ENCODE data around the gene AHCYL2. TPM values are rescaled to one million over a fixed set of nuclear protein-coding genes. Genes with fewer than 3 reads are reported as not detected.
A peak's percentile ranks its signal among the peaks of the same experiment; 100 is the strongest.

Gene AHCYL2
- total RNA-seq, 1 experiment from 2014 or later: 25.6 TPM

DNA sequence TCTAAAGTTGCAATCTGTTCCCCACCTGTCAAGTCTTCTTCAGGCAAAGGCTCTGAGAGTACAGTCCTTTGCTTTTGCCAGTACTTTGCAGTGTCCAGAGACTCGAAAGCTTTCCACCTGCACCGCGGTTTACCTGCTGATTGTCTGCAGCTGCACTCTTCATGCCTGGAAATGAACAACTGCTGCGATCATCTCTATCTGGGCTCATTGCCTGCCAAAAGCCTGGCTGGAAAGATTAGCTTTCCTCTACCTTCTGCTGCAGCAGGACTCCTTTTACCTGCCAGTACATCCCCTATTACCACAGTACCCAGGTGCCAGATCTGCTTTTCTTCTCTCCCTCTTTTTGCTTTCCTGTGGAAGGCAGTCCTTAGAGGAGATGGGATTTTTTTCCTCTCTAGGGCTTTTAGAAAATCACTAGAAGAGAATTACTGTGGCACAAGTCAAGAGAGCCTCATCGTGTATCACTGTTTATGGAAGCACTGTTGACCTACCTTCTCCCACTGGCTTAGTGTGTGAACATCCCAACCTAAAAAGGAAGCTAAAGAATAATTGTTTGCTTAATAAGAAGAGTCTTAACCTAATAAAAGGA, 211.6 kb downstream of the AHCYL2 start:
- H3K4me3 Mint-ChIP-seq: peak overlapping the region; percentile 11; the same call in 1 of the 2 replicates
- H3K4me1 Mint-ChIP-seq: peaks cover 23% of the 10 kb centered on the region
- ChIA-PET POLR2A (interaction anchor here (0.6 kb wide), 1 partner anchor 67 kb away, joined by 3 read pairs; no protein-coding TSS in a partner anchor), CTCF (interaction anchor here (1.1 to 1.5 kb wide), 2 partner anchors 57 to 61 kb away, joined by 3 to 4 read pairs; no protein-coding TSS in a partner anchor)
- no peaks in the 10 kb centered on the region; the same call in 1 of the 2 replicates for H3K36me3 Mint-ChIP-seq
- no peak for TF ChIP-seq ZNF416 (CRISPR knock-in tag; IDR thresholded peaks at IDR 0.05)
- ATAC-seq (no peak), DNase-seq (ENCODE audit: low spot score) (no peak)
- H3K9me3 Mint-ChIP-seq: no peaks in the 10 kb centered on the region
- H3K27me3 Mint-ChIP-seq (ENCODE audit: low read depth): peaks cover 31% of the 10 kb centered on the region
- no peak overlapping the region for H3K27ac Mint-ChIP-seq

DNA sequence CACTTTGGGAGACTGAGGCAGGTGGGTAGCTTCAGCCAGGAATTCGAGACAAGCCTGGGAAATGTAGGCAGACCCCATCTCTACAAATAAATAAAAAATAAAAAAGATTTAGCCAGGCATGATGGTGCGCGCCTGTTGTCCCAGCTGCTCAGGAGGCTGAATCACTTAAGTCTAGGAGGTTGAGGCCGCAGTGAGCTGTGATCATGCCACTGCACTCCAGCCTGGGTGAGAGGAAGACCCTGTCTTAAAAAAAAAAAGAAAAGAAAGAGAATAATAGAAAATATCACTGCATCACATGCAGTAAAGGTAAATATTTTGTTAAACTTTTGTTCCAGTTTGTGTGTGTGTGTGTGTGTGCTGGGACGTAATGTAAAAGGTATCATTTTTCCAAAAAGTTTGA, 212.4 kb downstream of the AHCYL2 start:
- Mint-ChIP-seq H3K4me1 (peaks cover 20% of the 10 kb centered on the region), H3K36me3 (no peaks in the 10 kb centered on the region; the same call in 1 of the 2 replicates), H3K27me3 (ENCODE audit: low read depth) (peaks cover 26% of the 10 kb centered on the region), H3K9me3 (no peaks in the 10 kb centered on the region), H3K4me3 (no peak overlapping the region), H3K27ac (no peak overlapping the region)
- CTCF ChIA-PET: interaction anchor here (0.6 to 1.5 kb wide), 2 partner anchors 55 to 62 kb away, joined by 3 to 4 read pairs; no protein-coding TSS in a partner anchor
- POLR2A ChIA-PET: interaction anchor here (0.6 kb wide), 1 partner anchor 68 kb away, joined by 3 read pairs; no protein-coding TSS in a partner anchor
- DNase-seq (ENCODE audit: low spot score) (no peak), ATAC-seq (no peak)
- TF ChIP-seq ZNF138 (CRISPR knock-in tag; conservative IDR thresholded peaks at IDR 0.05) (no peak), ZBTB21 (CRISPR knock-in tag; IDR thresholded peaks at IDR 0.05; ENCODE audit: borderline replicate concordance) (no peak), CBFB (CRISPR knock-in tag; IDR thresholded peaks at IDR 0.05; ENCODE audit: low read depth) (no peak), FOXK1 (CRISPR knock-in tag; IDR thresholded peaks at IDR 0.05) (no peak), GABPB1 (CRISPR knock-in tag; IDR thresholded peaks at IDR 0.05) (no peak), JAZF1 (CRISPR knock-in tag; IDR thresholded peaks at IDR 0.05) (no peak), ZNF121 (CRISPR knock-in tag; IDR thresholded peaks at IDR 0.05) (no peak), ZNF416 (CRISPR knock-in tag; IDR thresholded peaks at IDR 0.05) (no peak), TEAD1 (CRISPR knock-in tag; IDR thresholded peaks at IDR 0.05) (no peak)
- TF ChIP-seq, protein P1, sequence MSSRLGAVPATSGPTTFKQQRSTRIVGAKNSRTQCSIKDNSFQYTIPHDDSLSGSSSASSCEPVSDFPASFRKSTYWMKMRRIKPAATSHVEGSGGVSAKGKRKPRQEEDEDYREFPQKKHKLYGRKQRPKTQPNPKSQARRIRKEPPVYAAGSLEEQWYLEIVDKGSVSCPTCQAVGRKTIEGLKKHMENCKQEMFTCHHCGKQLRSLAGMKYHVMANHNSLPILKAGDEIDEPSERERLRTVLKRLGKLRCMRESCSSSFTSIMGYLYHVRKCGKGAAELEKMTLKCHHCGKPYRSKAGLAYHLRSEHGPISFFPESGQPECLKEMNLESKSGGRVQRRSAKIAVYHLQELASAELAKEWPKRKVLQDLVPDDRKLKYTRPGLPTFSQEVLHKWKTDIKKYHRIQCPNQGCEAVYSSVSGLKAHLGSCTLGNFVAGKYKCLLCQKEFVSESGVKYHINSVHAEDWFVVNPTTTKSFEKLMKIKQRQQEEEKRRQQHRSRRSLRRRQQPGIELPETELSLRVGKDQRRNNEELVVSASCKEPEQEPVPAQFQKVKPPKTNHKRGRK (CRISPR knock-in tag; IDR thresholded peaks at IDR 0.05; ENCODE audit: borderline replicate concordance): no peak
- TF ChIP-seq, protein P2, sequence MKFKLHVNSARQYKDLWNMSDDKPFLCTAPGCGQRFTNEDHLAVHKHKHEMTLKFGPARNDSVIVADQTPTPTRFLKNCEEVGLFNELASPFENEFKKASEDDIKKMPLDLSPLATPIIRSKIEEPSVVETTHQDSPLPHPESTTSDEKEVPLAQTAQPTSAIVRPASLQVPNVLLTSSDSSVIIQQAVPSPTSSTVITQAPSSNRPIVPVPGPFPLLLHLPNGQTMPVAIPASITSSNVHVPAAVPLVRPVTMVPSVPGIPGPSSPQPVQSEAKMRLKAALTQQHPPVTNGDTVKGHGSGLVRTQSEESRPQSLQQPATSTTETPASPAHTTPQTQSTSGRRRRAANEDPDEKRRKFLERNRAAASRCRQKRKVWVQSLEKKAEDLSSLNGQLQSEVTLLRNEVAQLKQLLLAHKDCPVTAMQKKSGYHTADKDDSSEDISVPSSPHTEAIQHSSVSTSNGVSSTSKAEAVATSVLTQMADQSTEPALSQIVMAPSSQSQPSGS (CRISPR knock-in tag; IDR thresholded peaks at IDR 0.05; ENCODE audit: borderline replicate concordance, low read depth): no peak
- TF ChIP-seq, protein P3, sequence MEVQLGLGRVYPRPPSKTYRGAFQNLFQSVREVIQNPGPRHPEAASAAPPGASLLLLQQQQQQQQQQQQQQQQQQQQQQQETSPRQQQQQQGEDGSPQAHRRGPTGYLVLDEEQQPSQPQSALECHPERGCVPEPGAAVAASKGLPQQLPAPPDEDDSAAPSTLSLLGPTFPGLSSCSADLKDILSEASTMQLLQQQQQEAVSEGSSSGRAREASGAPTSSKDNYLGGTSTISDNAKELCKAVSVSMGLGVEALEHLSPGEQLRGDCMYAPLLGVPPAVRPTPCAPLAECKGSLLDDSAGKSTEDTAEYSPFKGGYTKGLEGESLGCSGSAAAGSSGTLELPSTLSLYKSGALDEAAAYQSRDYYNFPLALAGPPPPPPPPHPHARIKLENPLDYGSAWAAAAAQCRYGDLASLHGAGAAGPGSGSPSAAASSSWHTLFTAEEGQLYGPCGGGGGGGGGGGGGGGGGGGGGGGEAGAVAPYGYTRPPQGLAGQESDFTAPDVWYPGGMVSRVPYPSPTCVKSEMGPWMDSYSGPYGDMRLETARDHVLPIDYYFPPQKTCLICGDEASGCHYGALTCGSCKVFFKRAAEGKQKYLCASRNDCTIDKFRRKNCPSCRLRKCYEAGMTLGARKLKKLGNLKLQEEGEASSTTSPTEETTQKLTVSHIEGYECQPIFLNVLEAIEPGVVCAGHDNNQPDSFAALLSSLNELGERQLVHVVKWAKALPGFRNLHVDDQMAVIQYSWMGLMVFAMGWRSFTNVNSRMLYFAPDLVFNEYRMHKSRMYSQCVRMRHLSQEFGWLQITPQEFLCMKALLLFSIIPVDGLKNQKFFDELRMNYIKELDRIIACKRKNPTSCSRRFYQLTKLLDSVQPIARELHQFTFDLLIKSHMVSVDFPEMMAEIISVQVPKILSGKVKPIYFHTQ (CRISPR knock-in tag; IDR thresholded peaks at IDR 0.05): no peak
- TF ChIP-seq, protein P4, sequence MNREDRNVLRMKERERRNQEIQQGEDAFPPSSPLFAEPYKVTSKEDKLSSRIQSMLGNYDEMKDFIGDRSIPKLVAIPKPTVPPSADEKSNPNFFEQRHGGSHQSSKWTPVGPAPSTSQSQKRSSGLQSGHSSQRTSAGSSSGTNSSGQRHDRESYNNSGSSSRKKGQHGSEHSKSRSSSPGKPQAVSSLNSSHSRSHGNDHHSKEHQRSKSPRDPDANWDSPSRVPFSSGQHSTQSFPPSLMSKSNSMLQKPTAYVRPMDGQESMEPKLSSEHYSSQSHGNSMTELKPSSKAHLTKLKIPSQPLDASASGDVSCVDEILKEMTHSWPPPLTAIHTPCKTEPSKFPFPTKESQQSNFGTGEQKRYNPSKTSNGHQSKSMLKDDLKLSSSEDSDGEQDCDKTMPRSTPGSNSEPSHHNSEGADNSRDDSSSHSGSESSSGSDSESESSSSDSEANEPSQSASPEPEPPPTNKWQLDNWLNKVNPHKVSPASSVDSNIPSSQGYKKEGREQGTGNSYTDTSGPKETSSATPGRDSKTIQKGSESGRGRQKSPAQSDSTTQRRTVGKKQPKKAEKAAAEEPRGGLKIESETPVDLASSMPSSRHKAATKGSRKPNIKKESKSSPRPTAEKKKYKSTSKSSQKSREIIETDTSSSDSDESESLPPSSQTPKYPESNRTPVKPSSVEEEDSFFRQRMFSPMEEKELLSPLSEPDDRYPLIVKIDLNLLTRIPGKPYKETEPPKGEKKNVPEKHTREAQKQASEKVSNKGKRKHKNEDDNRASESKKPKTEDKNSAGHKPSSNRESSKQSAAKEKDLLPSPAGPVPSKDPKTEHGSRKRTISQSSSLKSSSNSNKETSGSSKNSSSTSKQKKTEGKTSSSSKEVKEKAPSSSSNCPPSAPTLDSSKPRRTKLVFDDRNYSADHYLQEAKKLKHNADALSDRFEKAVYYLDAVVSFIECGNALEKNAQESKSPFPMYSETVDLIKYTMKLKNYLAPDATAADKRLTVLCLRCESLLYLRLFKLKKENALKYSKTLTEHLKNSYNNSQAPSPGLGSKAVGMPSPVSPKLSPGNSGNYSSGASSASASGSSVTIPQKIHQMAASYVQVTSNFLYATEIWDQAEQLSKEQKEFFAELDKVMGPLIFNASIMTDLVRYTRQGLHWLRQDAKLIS (CRISPR knock-in tag; IDR thresholded peaks at IDR 0.05; ENCODE audit: borderline replicate concordance): no peak
